ENCODE data around the gene GUCY1A2.

Gene GUCY1A2

DNA sequence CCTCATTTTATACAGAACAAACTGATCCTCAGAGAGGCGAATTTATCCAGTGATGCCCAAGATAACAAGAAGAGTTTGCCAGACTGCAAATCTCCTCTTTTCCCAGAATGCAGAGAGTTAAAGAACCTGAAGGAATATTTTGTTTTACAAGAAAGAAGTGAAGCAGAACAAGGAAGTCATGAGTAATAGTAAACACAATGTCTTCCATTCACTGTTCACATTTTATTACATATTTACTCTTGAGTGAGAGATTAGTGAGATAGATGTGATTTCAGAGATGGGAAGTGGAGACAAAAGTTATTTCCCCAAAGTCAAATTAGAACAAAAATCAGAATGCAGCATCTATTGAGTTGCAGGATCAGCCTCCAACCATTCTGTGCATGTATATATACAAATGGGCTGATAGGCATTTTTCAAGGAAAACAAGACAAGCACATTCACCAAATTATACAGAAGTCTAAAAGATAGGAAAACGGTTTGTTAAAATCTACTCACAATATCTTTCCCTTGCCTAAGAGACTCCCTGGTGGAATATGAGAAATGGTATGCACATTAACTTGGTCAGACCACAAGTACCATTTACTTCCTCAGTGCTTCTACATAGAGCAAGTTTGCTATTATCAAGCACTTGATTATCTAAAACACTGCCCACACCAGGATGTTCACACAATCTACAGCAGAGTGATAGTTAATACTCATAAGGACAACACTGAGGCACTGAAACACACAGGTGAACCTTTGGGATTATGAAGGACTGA lies 12.0 kb downstream of the GUCY1A2 start:
- DNase-seq (ENCODE audit: insufficient read length, low spot score) (no peak), FAIRE-seq (no peak)
- no peak for TF ChIP-seq POU2F2 (IDR thresholded peaks at IDR 0.05; ENCODE audit: low read depth, low read length)
- TF ChIP-seq PAX5 (IDR thresholded peaks at IDR 0.05; ENCODE audit: insufficient read depth, low read length, severe bottlenecking): no peak
- TF ChIP-seq POLR2A (IDR thresholded peaks at IDR 0.05; ENCODE audit: low read depth, low read length): no peak
- no peak for TF ChIP-seq SPI1 (IDR thresholded peaks at IDR 0.05; ENCODE audit: low read depth, low read length)
- no peak for TF ChIP-seq TAF1 (IDR thresholded peaks at IDR 0.05; ENCODE audit: low read depth, low read length)
- TF ChIP-seq POLR2AphosphoS5 (IDR thresholded peaks at IDR 0.05; ENCODE audit: low read depth, low read length): no peak

GRCh38 chr11:106999196-106999595 lies 19.1 kb downstream of the GUCY1A2 start:
- FAIRE-seq (no peak), DNase-seq (ENCODE audit: insufficient read length, low spot score) (no peak)
- no peak for TF ChIP-seq TAF1 (IDR thresholded peaks at IDR 0.05; ENCODE audit: low read depth, low read length)
- no peak for TF ChIP-seq POLR2AphosphoS5 (IDR thresholded peaks at IDR 0.05; ENCODE audit: low read depth, low read length)
- TF ChIP-seq POLR2A (IDR thresholded peaks at IDR 0.05; ENCODE audit: low read depth, low read length): no peak
- no peak for TF ChIP-seq SPI1 (IDR thresholded peaks at IDR 0.05; ENCODE audit: low read depth, low read length)
- TF ChIP-seq POU2F2 (IDR thresholded peaks at IDR 0.05; ENCODE audit: low read depth, low read length): no peak
- TF ChIP-seq PAX5 (IDR thresholded peaks at IDR 0.05; ENCODE audit: insufficient read depth, low read length, severe bottlenecking): no peak

GRCh38 chr11:106998916-106999188 lies 19.4 kb downstream of the GUCY1A2 start:
- DNase-seq (ENCODE audit: insufficient read length, low spot score): no peak
- FAIRE-seq: no peak
- TF ChIP-seq POU2F2 (IDR thresholded peaks at IDR 0.05; ENCODE audit: low read depth, low read length) (no peak), PAX5 (IDR thresholded peaks at IDR 0.05; ENCODE audit: insufficient read depth, low read length, severe bottlenecking) (no peak), POLR2A (IDR thresholded peaks at IDR 0.05; ENCODE audit: low read depth, low read length) (no peak), TAF1 (IDR thresholded peaks at IDR 0.05; ENCODE audit: low read depth, low read length) (no peak), SPI1 (IDR thresholded peaks at IDR 0.05; ENCODE audit: low read depth, low read length) (no peak), POLR2AphosphoS5 (IDR thresholded peaks at IDR 0.05; ENCODE audit: low read depth, low read length) (no peak)

DNA sequence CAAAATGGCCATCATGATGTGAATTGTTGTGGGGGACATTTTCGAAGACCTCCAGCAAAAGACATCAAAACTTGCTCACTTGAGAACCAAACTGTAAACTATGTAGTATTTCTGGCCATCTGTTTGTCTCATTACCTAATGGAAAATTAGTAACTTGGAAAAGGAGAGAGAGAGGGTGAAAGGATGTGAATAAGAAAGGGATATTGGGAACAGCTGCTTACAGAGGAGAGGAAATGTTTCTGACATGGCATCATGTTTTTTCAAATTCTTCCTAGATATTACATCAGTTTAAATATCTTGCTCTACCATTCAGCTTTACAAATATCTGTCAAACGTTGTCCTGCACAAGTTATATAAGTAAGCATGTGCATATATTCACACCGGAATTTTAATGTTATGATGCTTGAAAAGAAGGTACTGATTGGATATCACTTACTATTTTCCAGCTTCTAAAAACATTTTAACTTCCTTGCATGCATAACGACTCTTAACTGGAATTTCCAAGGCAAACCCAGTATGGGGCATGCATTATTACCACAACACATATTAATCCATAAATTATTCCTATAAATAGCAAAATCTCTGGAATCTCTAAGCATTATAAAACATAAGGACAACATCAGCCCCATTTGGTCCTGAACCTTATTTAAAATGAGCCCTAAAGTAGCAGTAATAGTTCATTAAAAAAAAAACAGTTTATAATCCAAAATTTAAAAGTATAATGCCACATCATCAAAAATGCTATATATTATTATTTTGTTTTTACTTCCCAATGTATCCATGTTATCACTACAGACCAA lies 20.0 kb downstream of the GUCY1A2 start:
- TF ChIP-seq POLR2A (IDR thresholded peaks at IDR 0.05; ENCODE audit: low read depth, low read length): no peak
- no peak for TF ChIP-seq SPI1 (IDR thresholded peaks at IDR 0.05; ENCODE audit: low read depth, low read length)
- no peak for TF ChIP-seq TAF1 (IDR thresholded peaks at IDR 0.05; ENCODE audit: low read depth, low read length)
- TF ChIP-seq PAX5 (IDR thresholded peaks at IDR 0.05; ENCODE audit: insufficient read depth, low read length, severe bottlenecking): no peak
- TF ChIP-seq POU2F2 (IDR thresholded peaks at IDR 0.05; ENCODE audit: low read depth, low read length): no peak
- TF ChIP-seq POLR2AphosphoS5 (IDR thresholded peaks at IDR 0.05; ENCODE audit: low read depth, low read length): no peak
- DNase-seq (ENCODE audit: insufficient read length, low spot score) (no peak), FAIRE-seq (no peak)

DNA sequence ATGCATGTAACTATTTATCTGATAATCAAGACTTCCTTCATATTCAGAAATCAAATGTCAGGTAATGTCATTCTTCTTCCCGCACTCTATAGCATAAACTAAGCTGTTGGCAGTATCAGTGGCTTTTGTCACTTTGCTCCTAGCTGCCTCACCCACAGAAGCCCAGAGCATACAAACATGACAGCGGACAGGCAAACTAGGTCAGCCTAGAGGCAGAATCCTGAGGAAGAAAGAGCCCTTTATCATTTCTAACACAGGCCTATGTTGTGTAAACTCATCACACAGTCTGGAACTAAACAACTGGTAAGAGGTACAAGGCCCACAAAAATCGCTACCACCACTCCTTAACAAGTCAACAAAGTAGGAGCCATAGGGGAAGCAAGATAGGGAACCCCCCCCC lies 21.0 kb downstream of the GUCY1A2 start:
- no peak for DNase-seq (ENCODE audit: insufficient read length, low spot score)
- TF ChIP-seq PAX5 (IDR thresholded peaks at IDR 0.05; ENCODE audit: insufficient read depth, low read length, severe bottlenecking) (no peak), POLR2A (IDR thresholded peaks at IDR 0.05; ENCODE audit: low read depth, low read length) (no peak), POLR2AphosphoS5 (IDR thresholded peaks at IDR 0.05; ENCODE audit: low read depth, low read length) (no peak), SPI1 (IDR thresholded peaks at IDR 0.05; ENCODE audit: low read depth, low read length) (no peak), TAF1 (IDR thresholded peaks at IDR 0.05; ENCODE audit: low read depth, low read length) (no peak), POU2F2 (IDR thresholded peaks at IDR 0.05; ENCODE audit: low read depth, low read length) (no peak)
- FAIRE-seq: no peak

DNA sequence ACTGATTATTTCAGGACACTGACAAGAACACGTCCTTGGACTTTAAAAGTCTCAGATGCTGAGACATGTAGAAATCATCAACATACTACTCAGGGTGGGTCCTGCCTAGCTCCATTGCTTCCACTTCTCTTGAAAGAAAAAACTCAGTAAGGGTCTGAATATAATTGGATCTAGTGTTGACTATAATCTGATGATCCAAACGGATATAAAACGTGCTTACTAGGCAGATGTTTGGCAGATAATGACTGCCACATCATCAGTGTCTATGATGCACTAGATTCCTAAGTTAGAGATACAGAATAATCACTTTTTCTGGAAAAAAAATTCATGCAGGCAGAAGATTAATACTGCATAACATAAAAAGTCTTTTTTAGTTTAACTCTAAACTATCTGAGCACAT lies 21.6 kb downstream of the GUCY1A2 start:
- DNase-seq (ENCODE audit: insufficient read length, low spot score) (no peak), FAIRE-seq (no peak)
- TF ChIP-seq TAF1 (IDR thresholded peaks at IDR 0.05; ENCODE audit: low read depth, low read length): no peak
- no peak for TF ChIP-seq POLR2A (IDR thresholded peaks at IDR 0.05; ENCODE audit: low read depth, low read length)
- TF ChIP-seq POLR2AphosphoS5 (IDR thresholded peaks at IDR 0.05; ENCODE audit: low read depth, low read length): no peak

- FAIRE-seq (no peak), DNase-seq (ENCODE audit: insufficient read length, low spot score) (no peak)
Measured at GRCh38 chr11:106990331-106990730, 27.9 kb downstream of the GUCY1A2 start.

GRCh38 chr11:106989078-106989455 lies 29.2 kb downstream of the GUCY1A2 start:
- TF ChIP-seq TAF1 (IDR thresholded peaks at IDR 0.05; ENCODE audit: low read depth, low read length) (no peak), PAX5 (IDR thresholded peaks at IDR 0.05; ENCODE audit: insufficient read depth, low read length, severe bottlenecking) (no peak), SPI1 (IDR thresholded peaks at IDR 0.05; ENCODE audit: low read depth, low read length) (no peak), POLR2AphosphoS5 (IDR thresholded peaks at IDR 0.05; ENCODE audit: low read depth, low read length) (no peak), POLR2A (IDR thresholded peaks at IDR 0.05; ENCODE audit: low read depth, low read length) (no peak), POU2F2 (IDR thresholded peaks at IDR 0.05; ENCODE audit: low read depth, low read length) (no peak)
- DNase-seq (ENCODE audit: insufficient read length, low spot score) (no peak), FAIRE-seq (no peak)

More at GRCh38 chr11:106990331-106990730, 27.9 kb downstream of the GUCY1A2 start:
- no peak for TF ChIP-seq SPI1 (IDR thresholded peaks at IDR 0.05; ENCODE audit: low read depth, low read length)
- TF ChIP-seq POU2F2 (IDR thresholded peaks at IDR 0.05; ENCODE audit: low read depth, low read length): no peak
- TF ChIP-seq PAX5 (IDR thresholded peaks at IDR 0.05; ENCODE audit: insufficient read depth, low read length, severe bottlenecking): no peak
- TF ChIP-seq TAF1 (IDR thresholded peaks at IDR 0.05; ENCODE audit: low read depth, low read length): no peak
- no peak for TF ChIP-seq POLR2AphosphoS5 (IDR thresholded peaks at IDR 0.05; ENCODE audit: low read depth, low read length)
- TF ChIP-seq POLR2A (IDR thresholded peaks at IDR 0.05; ENCODE audit: low read depth, low read length): no peak

GRCh38 chr11:106988151-106989077 lies 29.9 kb downstream of the GUCY1A2 start:
- FAIRE-seq (no peak), DNase-seq (ENCODE audit: insufficient read length, low spot score) (no peak)

More at GRCh38 chr11:106988151-106989077, 29.9 kb downstream of the GUCY1A2 start:
- TF ChIP-seq PAX5 (IDR thresholded peaks at IDR 0.05; ENCODE audit: insufficient read depth, low read length, severe bottlenecking): no peak
- peak; percentile 55; the same call in 1 of the 2 replicates for TF ChIP-seq SPI1 (IDR thresholded peaks at IDR 0.05; ENCODE audit: low read depth, low read length)
